HL-60 (cell line): ENCODE measurements around the gene TBL1XR1.

Experiments
- DNase-seq, 2 experiments: peaks; one replicate each; pipeline ENCODE4 v3.0.0-alpha.2; 2010 to 2020; ENCODE audit warnings: low read depth in 1 of 2, low spot score in 1 of 2
- H3K27ac ChIP-seq: fragments of 250-450 bp; sonication (Bioruptor Pico); replicated peaks from 2 replicates; pipeline ENCODE4 v1.5.1; 2020; ENCODE audit warnings: mild to moderate bottlenecking, moderate library complexity
- H3K27me3 ChIP-seq: fragments of 250-450 bp; sonication (Bioruptor Pico); 2 replicates; pipeline ENCODE4 v1.5.1; 2021; ENCODE audit warnings: mild to moderate bottlenecking, moderate library complexity; ENCODE audit not compliant: insufficient read depth, poor library complexity, severe bottlenecking
- H3K4me3 ChIP-seq: replicated peaks from 2 replicates; pipeline ENCODE4 v1.5.1; 2011; ENCODE audit warnings: mild to moderate bottlenecking, control low read depth, low read length; ENCODE audit not compliant: insufficient read depth
- CTCF ChIP-seq: IDR thresholded peaks from one replicate; pipeline ENCODE4 v1.5.1; 2011; ENCODE audit warnings: low read length, control low read depth, inconsistent platforms; ENCODE audit not compliant: insufficient read depth
- GABPA ChIP-seq: IDR thresholded peaks from 2 replicates; pipeline ENCODE4 v1.6.1; 2012; ENCODE audit warnings: low read depth
- POLR2AphosphoS5 ChIP-seq: IDR thresholded peaks from 2 replicates; pipeline ENCODE4 v1.6.1; 2012; ENCODE audit warnings: low read depth
- SPI1 ChIP-seq: IDR thresholded peaks from 2 replicates; pipeline ENCODE4 v1.6.1; 2012; ENCODE audit warnings: low read depth, mild to moderate bottlenecking, borderline replicate concordance
- TF ChIP-seq, protein P1 (sequence below): IDR thresholded peaks from 2 replicates; pipeline ENCODE4 v1.6.1; 2012; ENCODE audit warnings: low read depth; ENCODE audit not compliant: insufficient replicate concordance

TBL1XR1 gene

DNA sequence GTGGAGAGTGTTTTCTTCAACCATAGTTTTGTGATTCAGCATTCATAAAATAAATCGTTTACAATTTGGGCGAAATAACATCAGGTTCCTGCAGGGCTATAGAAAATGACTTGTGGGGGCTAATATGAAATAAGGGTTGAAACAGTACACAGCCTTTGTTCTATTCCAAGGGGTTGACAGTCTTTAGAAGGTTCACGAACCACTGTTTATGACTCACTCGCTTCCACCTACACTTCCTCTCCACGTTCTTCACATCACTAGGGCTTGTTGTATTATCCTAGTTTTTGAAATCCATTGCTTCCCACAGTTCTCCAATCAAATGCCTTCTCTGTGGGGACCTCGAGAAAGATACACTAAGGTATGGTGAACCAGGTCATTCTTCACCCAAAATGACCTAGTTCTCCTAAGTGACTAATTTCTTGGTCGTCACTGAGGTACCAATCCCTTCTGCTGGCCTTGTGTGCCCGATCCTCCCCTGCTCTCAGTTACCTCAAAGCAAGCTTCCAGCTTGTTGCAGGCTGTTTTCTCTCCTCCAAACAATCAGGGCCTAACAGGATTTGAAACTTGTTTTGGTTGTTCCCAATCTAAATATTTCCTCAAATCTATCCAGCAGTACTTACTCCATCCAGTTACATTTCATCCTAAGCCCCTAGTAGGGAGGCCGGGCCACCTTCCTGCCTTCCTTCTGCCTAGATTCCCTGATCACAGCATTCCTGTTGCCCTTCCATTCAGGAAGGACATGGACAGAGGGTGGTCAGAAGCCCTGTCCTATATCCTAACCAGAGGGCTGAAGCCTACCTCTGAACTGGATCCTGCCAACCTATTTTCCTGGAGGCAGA, 23.1 kb upstream of the TBL1XR1 start:
- Histone ChIP-seq H3K27ac (peak overlapping the region; percentile 47; the same call in 1 of the 2 replicates), H3K4me3 (no peak overlapping the region), H3K27me3 (no peaks in the 10 kb centered on the region)
- no peak for TF ChIP-seq POLR2AphosphoS5
- no peak for TF ChIP-seq GABPA
- TF ChIP-seq, protein P1, sequence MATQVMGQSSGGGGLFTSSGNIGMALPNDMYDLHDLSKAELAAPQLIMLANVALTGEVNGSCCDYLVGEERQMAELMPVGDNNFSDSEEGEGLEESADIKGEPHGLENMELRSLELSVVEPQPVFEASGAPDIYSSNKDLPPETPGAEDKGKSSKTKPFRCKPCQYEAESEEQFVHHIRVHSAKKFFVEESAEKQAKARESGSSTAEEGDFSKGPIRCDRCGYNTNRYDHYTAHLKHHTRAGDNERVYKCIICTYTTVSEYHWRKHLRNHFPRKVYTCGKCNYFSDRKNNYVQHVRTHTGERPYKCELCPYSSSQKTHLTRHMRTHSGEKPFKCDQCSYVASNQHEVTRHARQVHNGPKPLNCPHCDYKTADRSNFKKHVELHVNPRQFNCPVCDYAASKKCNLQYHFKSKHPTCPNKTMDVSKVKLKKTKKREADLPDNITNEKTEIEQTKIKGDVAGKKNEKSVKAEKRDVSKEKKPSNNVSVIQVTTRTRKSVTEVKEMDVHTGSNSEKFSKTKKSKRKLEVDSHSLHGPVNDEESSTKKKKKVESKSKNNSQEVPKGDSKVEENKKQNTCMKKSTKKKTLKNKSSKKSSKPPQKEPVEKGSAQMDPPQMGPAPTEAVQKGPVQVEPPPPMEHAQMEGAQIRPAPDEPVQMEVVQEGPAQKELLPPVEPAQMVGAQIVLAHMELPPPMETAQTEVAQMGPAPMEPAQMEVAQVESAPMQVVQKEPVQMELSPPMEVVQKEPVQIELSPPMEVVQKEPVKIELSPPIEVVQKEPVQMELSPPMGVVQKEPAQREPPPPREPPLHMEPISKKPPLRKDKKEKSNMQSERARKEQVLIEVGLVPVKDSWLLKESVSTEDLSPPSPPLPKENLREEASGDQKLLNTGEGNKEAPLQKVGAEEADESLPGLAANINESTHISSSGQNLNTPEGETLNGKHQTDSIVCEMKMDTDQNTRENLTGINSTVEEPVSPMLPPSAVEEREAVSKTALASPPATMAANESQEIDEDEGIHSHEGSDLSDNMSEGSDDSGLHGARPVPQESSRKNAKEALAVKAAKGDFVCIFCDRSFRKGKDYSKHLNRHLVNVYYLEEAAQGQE: no peak
- TF ChIP-seq SPI1: no peak
- TF ChIP-seq CTCF: no peak
- DNase-seq: no peak

DNA sequence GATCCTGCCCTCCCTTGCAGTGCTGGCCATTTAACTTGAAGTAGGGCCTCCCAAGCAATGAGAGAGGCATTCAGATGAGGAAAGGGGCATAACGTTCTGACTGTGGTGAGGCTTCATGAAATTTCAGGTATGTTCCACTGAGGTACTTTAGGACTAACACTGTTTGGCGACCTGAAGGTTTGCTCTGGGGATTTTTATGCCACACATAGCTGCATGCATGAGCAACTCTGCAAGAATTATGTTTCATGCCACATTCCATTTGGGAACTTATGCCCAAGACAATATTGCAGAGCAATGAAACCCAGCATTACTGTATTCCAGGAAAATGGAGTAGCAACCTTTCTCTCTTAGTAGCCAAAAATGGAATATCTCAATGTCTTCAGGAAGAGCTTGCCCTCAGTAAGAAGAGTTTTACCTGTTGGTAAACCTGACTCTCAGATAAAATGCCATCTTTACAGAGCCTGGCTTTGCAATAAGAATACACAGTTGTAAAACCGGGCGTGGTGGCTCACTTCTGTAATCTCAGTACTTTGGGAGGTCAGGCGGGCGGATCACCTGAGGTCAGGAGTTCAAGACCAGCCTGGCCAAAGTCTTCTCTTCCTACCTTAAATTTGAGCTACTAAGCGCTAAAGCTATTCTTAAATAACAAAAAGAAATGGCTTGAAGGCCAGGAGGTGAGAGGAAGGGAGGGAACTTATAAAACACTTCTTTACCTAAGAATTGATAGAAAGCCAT, 16.7 kb upstream of the TBL1XR1 start:
- TF ChIP-seq CTCF: no peak
- TF ChIP-seq POLR2AphosphoS5: no peak
- TF ChIP-seq SPI1: no peak
- TF ChIP-seq, protein P1: no peak
- no peak for TF ChIP-seq GABPA
- H3K27ac ChIP-seq: no peak overlapping the region
- no peak overlapping the region for H3K4me3 ChIP-seq
- H3K27me3 ChIP-seq: no peaks in the 10 kb centered on the region
- DNase-seq: no peak

DNA sequence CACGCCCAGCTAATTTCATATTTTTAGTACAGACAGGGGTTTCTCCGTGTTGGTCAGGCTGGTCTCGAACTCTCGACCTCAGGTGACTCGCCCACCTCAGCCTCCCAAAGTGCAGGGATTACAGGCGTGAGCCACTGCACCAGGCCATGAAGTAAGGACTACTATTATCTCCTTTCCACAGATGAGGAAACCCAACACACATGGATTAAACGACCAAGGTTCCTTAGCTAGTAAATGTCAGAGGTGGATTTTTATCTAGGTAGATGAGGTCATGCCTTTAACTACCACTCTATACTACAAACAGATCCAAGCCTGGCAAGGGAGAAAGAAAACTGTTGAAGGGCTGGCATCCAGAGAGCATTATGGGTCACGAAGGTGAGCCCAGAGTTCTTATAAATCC, 15.5 kb upstream of the TBL1XR1 start:
- TF ChIP-seq, protein P1: no peak
- TF ChIP-seq POLR2AphosphoS5: no peak
- no peak for TF ChIP-seq GABPA
- no peak for TF ChIP-seq SPI1
- no peak for TF ChIP-seq CTCF
- H3K27me3 ChIP-seq: no peaks in the 10 kb centered on the region
- no peak overlapping the region for H3K27ac ChIP-seq
- H3K4me3 ChIP-seq: no peak overlapping the region
- DNase-seq: no peak
